Measurements from ENCODE around the gene OR11H6. TPM values are rescaled to one million over a fixed set of nuclear protein-coding genes. Genes with fewer than 3 reads are reported as not detected.

OR11H6 gene
- total and polyA plus RNA-seq, 2 donors (not counting 1 experiment from before 2014, with no cell fraction given), result not detected

- no peak overlapping the region for H3K9ac ChIP-seq (ENCODE audit: insufficient read depth, low read length)
- H3K4me2 ChIP-seq (ENCODE audit: extremely low read depth, insufficient read depth, low read length), result no peak overlapping the region
- no peaks in the 10 kb centered on the region for H4K20me1 ChIP-seq (ENCODE audit: control insufficient read depth, extremely low read depth, insufficient read depth, low read length)
- no peak overlapping the region for H2AFZ ChIP-seq (ENCODE audit: low read length)
- no peaks in the 10 kb centered on the region for H3K36me3 ChIP-seq (ENCODE audit: control insufficient read depth, insufficient read depth, low read length)
- H3K4me3 ChIP-seq (replicated peaks in 1 of 4; ENCODE audit: control extremely low read depth in 1 of 4, insufficient read depth in 1 of 4, low read depth in 3 of 4, low read length in 4 of 4), result no peak overlapping the region
- H3K4me1 ChIP-seq (ENCODE audit: control insufficient read depth, extremely low read depth, insufficient read depth, low read length), result no peaks in the 10 kb centered on the region
- DNase-seq (ENCODE audit: low read depth in 2 of 2), result no peak
- no peak for TF ChIP-seq CTCF (conservative IDR thresholded peaks at IDR 0.05 in 1 of 2, IDR thresholded peaks at IDR 0.05 in 1 of 2; ENCODE audit: low read depth in 1 of 2, low read length in 2 of 2)
- TF ChIP-seq EZH2 (IDR thresholded peaks at IDR 0.05; ENCODE audit: low read length, missing control alignments), result no peak
- H3K27ac ChIP-seq (ENCODE audit: insufficient read depth, low read length), result no peak overlapping the region
- no peaks in the 10 kb centered on the region for H3K27me3 ChIP-seq (ENCODE audit: control insufficient read depth, insufficient read depth, low read length)
- H3K79me2 ChIP-seq (ENCODE audit: control insufficient read depth, insufficient read depth, low read length), result no peaks in the 10 kb centered on the region
- H3K9me3 ChIP-seq (ENCODE audit: control insufficient read depth, insufficient read depth, low read depth, low read length), result no peaks in the 10 kb centered on the region
Measured at GRCh38 chr14:20274062-20274461, 50.6 kb downstream of the OR11H6 start.

Other genes with a start within 250 kb of the OR11H6 start
- not detected in 2 replicates for gene OR4K15, start 248.1 kb upstream of the OR11H6 start, total RNA-seq
- not detected in 2 replicates for gene OR4K15, start 248.1 kb upstream of the OR11H6 start, polyA plus RNA-seq
- gene OR4Q2, start 221.5 kb upstream of the OR11H6 start, total RNA-seq, result not detected in 2 replicates
- not detected in 2 replicates for gene OR4Q2, start 221.5 kb upstream of the OR11H6 start, polyA plus RNA-seq
- gene OR4K14, start 204.4 kb upstream of the OR11H6 start, total RNA-seq, result not detected in 2 replicates
- not detected in 2 replicates for gene OR4K14, start 204.4 kb upstream of the OR11H6 start, polyA plus RNA-seq
- gene OR4K13, start 187.7 kb upstream of the OR11H6 start, total RNA-seq, result not detected in 2 replicates
- gene OR4K13, start 187.7 kb upstream of the OR11H6 start, polyA plus RNA-seq, result not detected in 2 replicates
- gene OR4L1, start 163.7 kb upstream of the OR11H6 start, total RNA-seq, result not detected in 2 replicates
- not detected in 2 replicates for gene OR4L1, start 163.7 kb upstream of the OR11H6 start, polyA plus RNA-seq
- not detected in 2 replicates for gene OR4K17, start 113.0 kb upstream of the OR11H6 start, total RNA-seq
- not detected in 2 replicates for gene OR4K17, start 113.0 kb upstream of the OR11H6 start, polyA plus RNA-seq
- not detected in 2 replicates for gene OR4N5, start 84.9 kb upstream of the OR11H6 start, total RNA-seq
- not detected in 2 replicates for gene OR4N5, start 84.9 kb upstream of the OR11H6 start, polyA plus RNA-seq
- gene OR11G2, start 32.8 kb upstream of the OR11H6 start, total RNA-seq, result not detected in 2 replicates
- not detected in 2 replicates for gene OR11G2, start 32.8 kb upstream of the OR11H6 start, polyA plus RNA-seq
- gene OR11H7, start 5.3 kb downstream of the OR11H6 start, total RNA-seq, result not detected in 2 replicates
- not detected in 2 replicates for gene OR11H7, start 5.3 kb downstream of the OR11H6 start, polyA plus RNA-seq
- not detected in 2 replicates for gene OR11H4, start 15.6 kb downstream of the OR11H6 start, total RNA-seq
- not detected in 2 replicates for gene OR11H4, start 15.6 kb downstream of the OR11H6 start, polyA plus RNA-seq
- 20.0 and 22.0 TPM in 2 replicates for gene TTC5, start 82.2 kb downstream of the OR11H6 start, total RNA-seq
- 20.3 and 22.4 TPM in 2 replicates for gene TTC5, start 82.2 kb downstream of the OR11H6 start, polyA plus RNA-seq
- 77.5 and 110 TPM in 2 replicates for gene CCNB1IP1, start 109.6 kb downstream of the OR11H6 start, total RNA-seq
- gene CCNB1IP1, start 109.6 kb downstream of the OR11H6 start, polyA plus RNA-seq, result 33.3 and 48.5 TPM in 2 replicates
- 5.6 and 6.6 TPM in 2 replicates for gene PARP2, start 119.9 kb downstream of the OR11H6 start, total RNA-seq
- 16.9 and 28.7 TPM in 2 replicates for gene PARP2, start 119.9 kb downstream of the OR11H6 start, polyA plus RNA-seq
- gene TEP1, start 189.8 kb downstream of the OR11H6 start, total RNA-seq, result 15.2 and 21.6 TPM in 2 replicates
- 7.4 and 10.5 TPM in 2 replicates for gene TEP1, start 189.8 kb downstream of the OR11H6 start, polyA plus RNA-seq
- 0.26 and 1.5 TPM in 2 replicates for gene KLHL33, start 212.5 kb downstream of the OR11H6 start, total RNA-seq
- gene KLHL33, start 212.5 kb downstream of the OR11H6 start, polyA plus RNA-seq, result 0.09 and 0.17 TPM in 2 replicates
- gene OSGEP, start 231.1 kb downstream of the OR11H6 start, total RNA-seq, result 29.5 and 34.0 TPM in 2 replicates
- 18.1 and 26.2 TPM in 2 replicates for gene OSGEP, start 231.1 kb downstream of the OR11H6 start, polyA plus RNA-seq
- 66.6 and 86.5 TPM in 2 replicates for gene APEX1, start 231.5 kb downstream of the OR11H6 start, total RNA-seq
- 187 and 278 TPM in 2 replicates for gene APEX1, start 231.5 kb downstream of the OR11H6 start, polyA plus RNA-seq
- 24.7 and 30.9 TPM in 2 replicates for gene PIP4P1, start 237.7 kb downstream of the OR11H6 start, total RNA-seq
- 34.9 and 39.5 TPM in 2 replicates for gene PIP4P1, start 237.7 kb downstream of the OR11H6 start, polyA plus RNA-seq
- gene PNP, start 245.7 kb downstream of the OR11H6 start, total RNA-seq, result 4.4 and 6.9 TPM in 2 replicates
- 25.7 and 54.5 TPM in 2 replicates for gene PNP, start 245.7 kb downstream of the OR11H6 start, polyA plus RNA-seq